GM18498 (cell line): ENCODE data around the gene POLD3.
"Not testable (repeated sequence)": the region's sequence is repeated elsewhere in the genome, so short reads cannot be mapped to it uniquely, and the experiment has no call there.

Experiments
- ATAC-seq: cut with Tn5 transposase; IDR thresholded peaks from one replicate; pipeline ENCODE4 v1.9.1; 2021; ENCODE audit warnings: mild to moderate bottlenecking, moderate library complexity; ENCODE audit not compliant: unreplicated experiment

Gene POLD3

GRCh38 chr11:74579577-74580270, 12.7 kb upstream of the POLD3 start:
- ATAC-seq: no peak

DNA sequence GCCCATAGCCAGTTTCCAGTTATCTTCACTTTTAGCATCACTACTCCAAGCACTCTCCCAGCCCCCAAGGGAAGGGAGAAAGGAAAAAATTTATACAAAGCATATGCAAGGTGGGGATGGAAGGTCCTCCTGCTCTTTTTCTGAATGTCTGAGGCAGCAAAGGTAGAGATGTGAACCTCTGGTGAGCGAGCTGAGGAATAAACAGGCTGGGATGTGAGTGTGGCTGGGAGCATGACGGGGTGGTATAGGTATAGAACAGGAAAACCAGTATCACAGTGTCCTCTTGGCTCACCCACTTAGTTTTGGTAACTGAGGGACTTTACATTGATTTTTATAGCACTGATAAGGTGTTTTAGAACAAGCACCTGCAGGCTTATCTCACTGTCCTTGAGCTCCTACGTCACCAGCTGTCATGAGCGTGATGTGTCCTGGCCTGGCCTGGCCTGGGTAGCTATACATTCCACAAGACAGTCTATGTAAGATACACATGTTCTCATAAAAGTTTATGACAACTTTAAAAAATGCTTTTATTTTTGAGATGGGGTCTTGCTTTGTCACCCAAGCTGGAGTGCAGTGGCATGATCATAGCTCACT, 10.3 kb upstream of the POLD3 start:
- no peak for ATAC-seq

GRCh38 chr11:74583024-74583624, 9.3 kb upstream of the POLD3 start:
- no peak for ATAC-seq

DNA sequence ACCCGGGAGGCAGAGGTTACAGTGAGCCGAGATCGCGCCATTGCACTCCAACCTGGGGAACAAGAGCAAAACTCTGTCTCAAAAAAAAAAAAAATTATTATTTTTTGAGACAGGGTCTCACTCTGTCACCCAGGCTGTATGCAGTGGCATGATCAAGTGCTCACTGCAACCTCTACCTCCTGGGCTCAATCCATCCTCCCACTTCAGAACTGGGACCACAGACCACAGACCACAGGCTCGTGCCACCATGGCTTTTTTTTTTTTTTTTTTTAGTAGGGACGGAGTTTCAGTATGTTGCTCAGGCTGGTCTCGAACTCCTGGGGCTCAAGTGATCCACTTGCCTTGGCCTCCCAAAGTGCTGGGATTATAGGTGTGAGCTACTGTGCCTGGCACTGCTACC, 1.9 kb upstream of the POLD3 start:
- ATAC-seq: not testable (repeated sequence)

GRCh38 chr11:74592063-74592440, 330 bp upstream of the POLD3 start:
- ATAC-seq: no peak

DNA sequence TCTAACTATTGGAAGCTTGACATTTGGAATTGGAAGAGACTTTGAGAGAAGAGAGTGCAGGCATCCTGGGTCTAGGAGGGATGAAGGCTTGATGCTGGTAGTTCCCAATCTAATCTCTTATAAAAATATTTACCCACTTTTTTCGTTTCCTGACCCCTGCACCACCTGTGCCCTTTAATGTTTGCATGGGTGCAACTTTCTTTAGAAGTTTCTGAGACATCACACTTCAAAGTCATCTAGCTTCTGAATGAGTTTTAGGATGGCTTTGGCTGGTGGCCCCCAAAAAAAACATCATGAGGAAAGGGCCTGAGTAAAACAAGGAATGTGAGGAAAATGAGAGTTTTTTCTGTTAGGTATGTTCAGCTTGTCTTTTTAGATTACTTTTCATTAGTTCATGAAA, 1.1 kb downstream of the POLD3 start:
- ATAC-seq: no peak

DNA sequence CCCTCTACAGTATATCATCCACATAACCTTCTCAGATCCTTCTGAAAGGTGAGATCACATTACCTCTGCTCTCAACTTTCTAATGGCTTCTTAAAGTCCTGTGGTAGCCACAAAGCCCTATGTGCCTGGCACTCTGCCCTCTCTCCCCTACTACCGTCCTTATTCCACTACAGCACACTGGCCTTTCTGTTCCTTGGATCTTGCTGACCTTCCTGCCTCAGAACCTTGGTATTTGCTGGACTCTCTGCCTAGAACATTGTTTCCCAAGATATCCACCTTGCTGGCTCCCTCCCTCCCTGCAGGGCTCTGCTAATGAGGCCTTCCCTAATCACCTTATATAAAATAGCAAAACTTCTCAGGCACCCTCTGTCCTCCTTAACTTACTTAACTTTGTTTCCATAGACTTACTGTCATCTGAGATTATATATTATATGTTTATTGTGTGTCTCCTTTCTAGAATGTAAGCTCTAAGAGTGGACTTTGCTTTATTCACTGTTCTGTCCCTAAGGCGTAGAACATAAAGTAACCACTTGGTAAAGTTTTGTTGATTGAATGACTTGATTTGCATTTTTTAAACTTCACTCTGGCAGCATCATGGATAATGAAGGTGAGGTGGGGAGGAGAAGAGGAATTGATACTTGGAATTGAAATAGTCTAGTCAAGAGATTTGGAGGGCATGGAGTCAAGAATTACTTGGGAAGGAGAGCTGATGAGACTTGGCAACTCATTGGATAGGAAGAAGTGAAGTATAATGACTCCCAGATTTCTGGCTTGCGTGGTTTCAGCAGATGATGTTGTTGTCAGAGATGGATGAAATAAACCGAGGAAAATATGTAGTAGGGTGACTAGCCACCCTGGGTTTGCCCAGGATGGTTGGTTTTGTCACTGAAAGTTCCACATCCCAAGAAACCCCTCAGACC, 10.5 kb downstream of the POLD3 start:
- ATAC-seq: no peak

DNA sequence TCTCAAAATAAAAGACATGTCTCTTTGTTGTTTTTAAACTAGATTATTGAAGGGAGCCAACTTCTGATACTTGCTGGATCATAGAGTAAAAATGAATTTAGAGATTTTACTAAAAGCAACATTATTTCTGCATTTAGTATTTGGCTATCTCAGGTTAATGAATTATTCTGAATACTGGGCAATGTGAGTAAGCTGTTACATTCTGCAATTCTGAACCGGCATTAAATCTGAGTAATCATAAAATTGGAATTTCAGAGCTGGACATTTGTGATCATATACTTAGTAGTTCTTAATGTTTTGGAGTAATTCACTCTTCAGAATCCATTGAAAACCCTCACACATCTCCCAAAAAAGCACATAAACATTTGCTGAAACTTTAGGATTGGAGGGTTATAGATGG, 11.5 kb downstream of the POLD3 start:
- ATAC-seq: no peak

- ATAC-seq: no peak
Observed at GRCh38 chr11:74604311-74604710, 11.9 kb downstream of the POLD3 start.

DNA sequence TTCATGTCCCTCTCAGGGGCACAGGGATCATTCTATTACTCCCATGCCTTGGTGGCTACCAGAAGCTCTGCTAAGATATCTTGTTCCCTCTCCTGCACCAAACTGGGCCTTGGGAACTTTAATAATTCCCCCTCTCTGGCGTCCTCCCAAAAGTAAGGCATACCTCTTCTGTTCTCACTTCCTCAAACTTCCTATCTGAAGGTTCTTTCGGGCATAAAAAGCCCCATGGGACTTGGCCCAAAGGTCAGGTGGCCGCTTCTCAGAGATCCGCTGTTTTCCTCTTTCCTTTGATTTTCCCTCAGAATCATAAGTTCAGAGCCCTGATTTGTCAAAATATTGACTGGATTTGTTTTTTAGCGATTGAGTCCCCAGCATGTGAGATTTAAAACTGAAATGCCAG, 13.0 kb downstream of the POLD3 start:
- ATAC-seq: no peak

DNA sequence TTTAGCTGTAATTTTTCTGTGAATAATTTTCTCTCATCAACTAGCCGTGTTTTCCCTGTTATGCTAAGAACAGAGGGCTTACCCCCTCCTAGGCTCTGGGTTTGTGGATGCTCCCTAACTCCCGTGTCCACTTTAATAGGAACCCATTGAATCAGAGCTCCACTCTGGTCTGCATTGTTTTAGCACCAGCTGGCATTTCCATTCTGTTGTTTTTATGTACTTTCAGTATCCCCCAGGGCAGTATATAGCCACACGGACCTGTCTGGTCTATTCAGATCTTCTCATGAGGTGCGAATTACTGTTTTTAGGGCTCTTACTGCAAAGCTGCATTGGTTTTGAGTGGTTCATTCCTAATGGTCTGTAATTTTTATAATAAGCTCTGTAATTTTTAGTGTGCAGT, 16.0 kb downstream of the POLD3 start:
- no peak for ATAC-seq

GRCh38 chr11:74611369-74611861, 19.0 kb downstream of the POLD3 start:
- ATAC-seq: no peak

DNA sequence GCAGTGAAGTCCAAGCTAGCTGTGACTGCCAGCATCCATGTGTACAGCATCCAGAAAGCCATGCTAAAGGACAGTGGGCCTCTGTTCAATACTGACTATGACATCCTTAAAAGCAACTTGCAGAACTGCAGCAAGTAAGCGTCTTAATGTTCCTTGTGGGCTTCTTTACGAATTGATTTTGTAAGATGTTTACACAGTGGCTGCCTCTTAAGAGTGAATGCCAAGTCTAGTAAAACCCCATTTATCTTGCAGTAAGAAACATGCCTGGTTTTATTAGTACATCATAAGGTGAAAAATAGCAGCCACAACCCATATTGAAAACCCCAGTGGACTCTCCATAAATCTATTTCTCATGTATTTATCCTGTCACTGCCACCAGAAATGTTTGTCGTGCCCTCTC, 20.5 kb downstream of the POLD3 start:
- ATAC-seq: no peak

- ATAC-seq: no peak
Observed at GRCh38 chr11:74615311-74615710, 22.9 kb downstream of the POLD3 start.

- ATAC-seq: no peak
Observed at GRCh38 chr11:74615988-74616387, 23.6 kb downstream of the POLD3 start.

DNA sequence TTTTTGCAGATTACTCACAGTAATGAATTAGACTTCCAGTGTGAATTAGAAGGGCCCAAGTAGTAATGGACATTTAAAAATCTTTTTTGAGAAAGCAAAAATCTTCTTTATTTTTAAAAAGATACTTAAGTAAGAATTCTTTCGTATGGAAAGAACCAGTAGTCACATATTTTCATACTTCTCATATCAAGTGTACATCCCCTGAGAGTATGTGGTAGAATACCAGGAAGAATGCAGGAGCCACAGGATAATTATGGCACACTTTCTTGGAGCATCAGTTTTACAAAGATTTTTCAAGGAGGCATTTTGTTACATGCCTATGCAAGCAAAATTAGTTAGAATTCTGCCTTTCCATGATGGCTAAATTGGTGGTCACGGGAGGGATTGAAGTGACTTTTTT, 28.1 kb downstream of the POLD3 start:
- ATAC-seq: no peak

DNA sequence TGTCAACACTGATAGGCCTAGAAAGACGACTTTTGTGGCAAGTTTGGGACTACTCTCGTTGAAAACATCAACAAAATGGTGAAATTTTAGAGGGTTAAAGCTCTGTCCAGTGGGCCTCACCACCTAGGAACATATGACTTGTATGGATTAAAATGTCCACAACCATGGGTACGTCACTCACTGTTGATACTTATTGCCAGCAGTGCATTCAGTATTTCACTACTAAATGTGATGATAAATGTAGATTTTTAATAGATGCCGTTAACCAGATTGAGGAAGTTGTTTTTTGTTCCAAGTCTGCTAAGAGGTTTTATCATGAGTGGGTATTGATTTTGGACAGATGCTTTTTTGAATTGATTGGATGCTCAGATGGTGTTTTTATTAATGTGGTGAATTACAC, 33.7 kb downstream of the POLD3 start:
- no peak for ATAC-seq

DNA sequence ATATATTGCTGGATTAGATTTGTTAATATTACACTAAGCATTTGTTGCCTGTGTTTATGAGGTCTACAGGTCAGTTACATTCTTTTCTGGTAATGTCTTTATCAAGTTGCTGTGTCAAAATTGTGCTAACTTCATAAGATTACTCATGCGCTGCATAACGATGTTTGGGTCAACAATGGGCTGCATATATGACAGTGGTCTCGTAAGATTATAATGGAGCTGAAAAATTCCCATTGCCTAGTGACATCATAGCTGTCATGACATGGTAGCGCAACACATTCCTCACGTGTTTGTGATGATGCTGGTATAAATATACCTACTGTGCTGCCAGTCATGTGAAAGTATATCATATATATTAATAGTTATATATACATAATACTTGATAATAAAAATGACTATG, 34.2 kb downstream of the POLD3 start:
- no peak for ATAC-seq

DNA sequence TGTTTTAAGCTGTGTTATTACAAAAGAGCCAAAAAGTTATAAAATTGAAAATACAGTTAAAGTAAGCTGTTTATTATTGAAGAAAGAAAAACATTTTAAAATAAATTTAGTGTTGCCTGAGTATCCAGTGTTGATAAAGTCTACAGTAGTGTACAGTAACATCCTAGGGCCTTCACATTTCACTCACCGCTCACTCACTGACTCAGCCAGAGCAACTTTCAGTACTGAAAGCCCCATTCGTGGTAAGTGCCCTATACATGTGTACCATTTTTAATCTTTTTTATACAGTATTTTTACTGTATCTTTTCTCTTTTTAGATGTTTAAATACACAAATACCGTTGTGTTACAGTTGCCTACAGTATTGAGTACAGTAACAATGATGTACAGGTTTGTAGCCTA, 35.0 kb downstream of the POLD3 start:
- ATAC-seq: no peak

DNA sequence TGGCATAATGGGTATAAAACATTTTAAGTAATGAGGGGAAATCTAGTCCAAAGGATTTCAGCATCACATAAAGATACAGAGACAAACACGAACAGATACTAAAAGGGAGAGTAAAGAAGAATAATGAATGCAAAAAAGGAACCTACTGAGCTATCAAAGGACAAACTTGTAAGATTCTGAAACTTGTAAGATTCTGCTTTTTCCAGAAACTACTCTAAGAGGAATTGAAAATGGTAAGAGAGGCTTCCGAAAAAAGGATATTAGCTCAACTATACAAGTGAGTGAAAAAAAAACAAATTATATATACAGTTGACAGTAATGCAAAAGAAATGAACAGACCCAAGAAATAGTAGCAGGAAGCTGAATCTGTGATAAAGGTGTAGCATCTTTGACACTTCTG, 37.7 kb downstream of the POLD3 start:
- no peak for ATAC-seq
